Adrenal gland (tissue), 12 donors: ENCODE results near the gene SMS. TPM values are rescaled to one million over a fixed set of nuclear protein-coding genes. Genes with fewer than 3 reads are reported as not detected.

Source experiments
- DNase-seq, 7 donors: peaks; one replicate each; pipeline ENCODE4 v3.0.0-alpha.2; 2019 to 2020
- H3K27ac ChIP-seq, 5 donors: fragments of 200-600 bp; sonication (generic) in 4 of 5; 1 replicate in 3 of 5; 2 replicates in 2 of 5; pipeline versions ENCODE4 v1.5.1 to v1.8.0; 2016 to 2020; ENCODE audit warnings: mild to moderate bottlenecking in 1 of 5
- H3K27me3 ChIP-seq: fragments of 200-600 bp; 2 replicates; pipeline ENCODE4 v1.8.0; 2021
- H3K36me3 ChIP-seq, 2 donors: fragments of 200-600 bp; replicated peaks in 1 of 2; 1 replicate in 1 of 2; 2 replicates in 1 of 2; pipeline versions ENCODE4 v1.5.1 to v1.8.0; 2018 to 2022
- H3K4me1 ChIP-seq, 2 donors: fragments of 200-600 bp; replicated peaks in 1 of 2; 1 replicate in 1 of 2; 2 replicates in 1 of 2; pipeline versions ENCODE4 v1.5.1 to v1.8.0; 2018 to 2021
- H3K4me3 ChIP-seq, 4 donors: fragments of 200-600 bp; sonication (generic) in 3 of 4; one replicate each; pipeline ENCODE4 v1.5.1; 2016 to 2018
- H3K9me3 ChIP-seq, 3 donors: fragments of 200-600 bp; sonication (generic) in 1 of 3; replicated peaks in 1 of 3; 1 replicate in 2 of 3; 2 replicates in 1 of 3; pipeline versions ENCODE4 v1.5.1 to v1.8.0; 2016 to 2021
- POLR2A ChIP-seq, 2 donors: fragments of 450-650 bp; IDR thresholded peaks; one replicate each; pipeline ENCODE4 v1.6.1; 2017; ENCODE audit warnings: antibody characterized with exemption in 2 of 2, mild to moderate bottlenecking in 2 of 2, moderate library complexity in 1 of 2
- WGBS, 4 donors: extraction: QIAGEN DNeasy Blood & Tissue Kit in 2 of 4; methylation state at CpG; one replicate each; pipeline versions ENCODE4 v1.1.5 to v1.1.7; 2013 to 2017; 5-methylcytosine and 5-hydroxymethylcytosine counted together
- intact Hi-C, 2 donors: fragments of 100-400 bp; cut with DNase I; formaldehyde crosslinking; loops; one replicate each; pipeline versions ENCODE4 v1.14.1 to v1.15.0; 2022 to 2023
- polyA plus RNA-seq, 3 donors: library from polyadenylated mRNA; stranded (reverse); fragments of 200-250 nt in 2 of 3; fragments of 350-450 nt in 1 of 3; fragmentation: Illumina TruSeq in 1 of 3; extraction: RNeasy Lipid Tissue Mini Kit (QIAGEN cat#74804) in 1 of 3; gene quantifications; one replicate each; pipeline ENCODE4 v1.2.3, GENCODE V29; 2013 to 2014
- total RNA-seq, 9 donors: library from RNA; depleted of rRNA in 4 of 9; stranded (reverse); fragments of >200 nt in 4 of 9; fragments of 120-200 nt in 1 of 9; fragmentation: NEBNext Ultra II Directional in 1 of 9; extraction: Animal tissue kit (Norgen Biotek cat#: 25700) in 1 of 9; gene quantifications; one replicate each; pipeline versions ENCODE4 v1.1.0 to v1.2.4, GENCODE V29; 2013 to 2023
- TF ChIP-seq, protein P1 (sequence below), 6 experiments: fragments of 450-650 bp in 4 of 6; fragments of 200-600 bp in 2 of 6; sonication (generic) in 1 of 6; IDR thresholded peaks; 1 replicate in 5 of 6; 2 replicates in 1 of 6; pipeline versions ENCODE4 v1.5.1 to v1.8.0; 2016 to 2021; ENCODE audit warnings: antibody characterized with exemption in 6 of 6, mild to moderate bottlenecking in 2 of 6, moderate library complexity in 1 of 6
- donor health status: healthy with polysubstance abuse.
- donor health status: Bipolar disorder and iron deficiency.
- donor health status: DM: yes; HTN: yes; CAD: no.
- donor health status: DM: no; HTN: no; CAD: no.
- donor health status: DM: no; HTN: no; CAD: no.
- donor health status: DM: yes; HTN: yes; CAD: no.

The SMS gene
- total and polyA plus RNA-seq, 12 donors = 68.3 to 265 (median 131) TPM

DNA sequence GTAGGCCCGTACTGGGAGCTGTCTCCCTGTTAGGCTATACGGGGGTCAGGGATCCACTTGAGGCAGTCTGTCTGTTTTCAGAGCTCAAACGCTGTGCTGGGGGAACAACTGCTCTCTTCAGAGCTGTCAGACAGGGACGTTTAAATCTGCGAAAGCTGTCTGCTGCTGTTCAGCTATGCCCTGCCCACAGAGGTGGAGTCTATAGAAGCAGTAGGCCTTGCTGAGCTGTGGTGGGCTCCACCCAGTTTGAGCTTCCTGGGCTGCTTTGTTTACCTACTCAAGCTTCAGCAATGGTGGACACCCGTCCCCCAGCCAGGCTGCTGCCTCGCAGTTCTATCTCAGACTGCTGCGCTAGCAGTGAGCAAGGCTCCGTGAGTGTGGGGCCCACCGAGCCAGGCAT, 64.4 kb downstream of the SMS start:
- Histone ChIP-seq H3K9me3 (no peaks in the 10 kb centered on the region), H3K4me3 (no peak overlapping the region), H3K36me3 (no peaks in the 10 kb centered on the region), H3K4me1 (no peaks in the 10 kb centered on the region), H3K27me3 (peaks cover 3% of the 10 kb centered on the region), H3K27ac (no peak overlapping the region)
- no peak for DNase-seq
- TF ChIP-seq, protein P1, sequence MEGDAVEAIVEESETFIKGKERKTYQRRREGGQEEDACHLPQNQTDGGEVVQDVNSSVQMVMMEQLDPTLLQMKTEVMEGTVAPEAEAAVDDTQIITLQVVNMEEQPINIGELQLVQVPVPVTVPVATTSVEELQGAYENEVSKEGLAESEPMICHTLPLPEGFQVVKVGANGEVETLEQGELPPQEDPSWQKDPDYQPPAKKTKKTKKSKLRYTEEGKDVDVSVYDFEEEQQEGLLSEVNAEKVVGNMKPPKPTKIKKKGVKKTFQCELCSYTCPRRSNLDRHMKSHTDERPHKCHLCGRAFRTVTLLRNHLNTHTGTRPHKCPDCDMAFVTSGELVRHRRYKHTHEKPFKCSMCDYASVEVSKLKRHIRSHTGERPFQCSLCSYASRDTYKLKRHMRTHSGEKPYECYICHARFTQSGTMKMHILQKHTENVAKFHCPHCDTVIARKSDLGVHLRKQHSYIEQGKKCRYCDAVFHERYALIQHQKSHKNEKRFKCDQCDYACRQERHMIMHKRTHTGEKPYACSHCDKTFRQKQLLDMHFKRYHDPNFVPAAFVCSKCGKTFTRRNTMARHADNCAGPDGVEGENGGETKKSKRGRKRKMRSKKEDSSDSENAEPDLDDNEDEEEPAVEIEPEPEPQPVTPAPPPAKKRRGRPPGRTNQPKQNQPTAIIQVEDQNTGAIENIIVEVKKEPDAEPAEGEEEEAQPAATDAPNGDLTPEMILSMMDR (IDR thresholded peaks at IDR 0.05) = no peak
- TF ChIP-seq POLR2A (IDR thresholded peaks at IDR 0.05) = no peak
- intact Hi-C loops = no loop called here
- 82 to 100% (median 93%) methylated on average over 2 to 10 of the region's 10 CpGs; no CpG with 5 or more reads in 1 of the 4 donors for WGBS, 4 donors

DNA sequence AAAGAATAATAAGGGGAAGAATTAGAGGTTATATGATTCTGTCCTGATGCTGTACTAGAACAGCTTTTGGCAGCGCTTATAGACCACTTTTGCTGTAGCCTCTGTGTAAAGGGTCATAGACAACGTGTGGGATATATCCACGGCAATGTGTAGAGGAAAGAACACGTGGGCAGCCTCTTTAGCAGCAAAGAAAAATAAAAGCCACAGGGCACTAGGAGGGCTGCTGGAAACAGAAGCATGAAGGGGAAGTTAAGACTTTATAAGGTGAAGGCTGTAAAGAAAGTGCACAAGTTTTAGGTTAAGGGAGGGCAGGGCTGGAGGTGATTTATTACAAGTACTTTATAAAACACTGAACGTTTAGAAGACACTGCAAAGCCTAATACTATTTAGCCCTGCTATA, 71.5 kb downstream of the SMS start:
- no peak for DNase-seq
- H3K27ac ChIP-seq = no peak overlapping the region
- no peaks in the 10 kb centered on the region for H3K4me1 ChIP-seq
- H3K36me3 ChIP-seq = no peaks in the 10 kb centered on the region
- intact Hi-C loops = no loop called here
- H3K9me3 ChIP-seq = no peaks in the 10 kb centered on the region
- H3K4me3 ChIP-seq = no peak overlapping the region
- TF ChIP-seq, protein P1 (IDR thresholded peaks at IDR 0.05) = no peak
- TF ChIP-seq POLR2A (IDR thresholded peaks at IDR 0.05) = no peak
- WGBS, 4 donors = 34 to 45% (median 35%) methylated on average over 5 of the region's 5 CpGs
- no peaks in the 10 kb centered on the region for H3K27me3 ChIP-seq

DNA sequence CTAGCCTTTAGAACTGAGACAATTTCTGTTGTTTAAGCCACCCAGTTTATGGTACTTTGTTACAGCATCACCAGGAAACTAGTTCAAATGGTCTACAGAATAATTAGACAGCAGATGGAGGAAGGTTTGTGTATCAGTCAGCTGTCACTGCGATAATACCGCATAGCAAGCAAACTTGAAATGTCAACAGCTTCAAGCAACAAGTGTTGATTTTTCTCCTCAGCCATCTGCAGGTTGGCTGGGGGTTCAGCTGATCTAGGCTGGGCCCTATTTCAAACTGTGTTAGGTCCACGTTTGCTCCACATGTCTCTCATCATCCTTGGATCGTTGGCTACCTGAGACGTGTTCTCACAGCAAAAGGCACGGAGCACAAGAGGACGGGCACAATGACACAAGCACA, 72.4 kb downstream of the SMS start:
- no peak overlapping the region for H3K27ac ChIP-seq
- no peak overlapping the region for H3K4me3 ChIP-seq
- no peak for TF ChIP-seq POLR2A (IDR thresholded peaks at IDR 0.05)
- TF ChIP-seq, protein P1 (IDR thresholded peaks at IDR 0.05) = no peak
- H3K27me3 ChIP-seq = no peaks in the 10 kb centered on the region
- 77 to 91% (median 85%) methylated on average over 3 to 7 of the region's 7 CpGs for WGBS, 4 donors
- no peaks in the 10 kb centered on the region for H3K4me1 ChIP-seq
- DNase-seq = no peak
- no peaks in the 10 kb centered on the region for H3K9me3 ChIP-seq
- H3K36me3 ChIP-seq = no peaks in the 10 kb centered on the region
- intact Hi-C loops = no loop called here

DNA sequence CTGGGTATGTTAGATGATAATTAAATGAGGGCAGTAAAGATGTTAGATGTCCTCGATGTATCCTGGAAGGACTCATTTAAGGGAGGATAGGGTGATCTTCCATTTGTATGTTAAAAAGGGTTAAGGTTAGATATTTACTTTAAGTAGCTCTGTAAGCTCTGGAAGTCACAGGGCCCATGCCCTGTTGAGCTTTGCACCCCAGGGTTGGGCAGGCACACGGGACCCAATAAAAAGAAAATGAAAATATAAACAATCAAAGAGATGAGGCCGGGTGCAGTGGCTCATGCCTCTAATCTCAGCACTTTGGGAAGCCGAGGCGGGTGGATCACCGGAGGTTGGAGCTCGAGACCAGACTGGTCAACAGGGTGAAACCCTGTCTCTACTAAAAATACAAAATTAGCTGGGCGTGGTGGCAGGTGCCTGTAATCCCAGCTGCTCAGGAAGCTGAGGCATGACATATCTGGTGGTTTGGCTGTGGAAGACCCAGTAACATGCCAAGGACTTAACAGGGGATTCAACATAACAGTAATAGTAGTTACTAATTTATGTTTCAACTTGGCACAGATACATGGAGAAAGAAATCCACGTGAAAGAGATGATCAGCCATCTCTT, 74.7 kb downstream of the SMS start:
- Histone ChIP-seq H3K36me3 (no peaks in the 10 kb centered on the region), H3K9me3 (no peaks in the 10 kb centered on the region), H3K27me3 (no peaks in the 10 kb centered on the region), H3K27ac (no peak overlapping the region), H3K4me1 (no peaks in the 10 kb centered on the region), H3K4me3 (no peak overlapping the region)
- DNase-seq = no peak
- TF ChIP-seq POLR2A (IDR thresholded peaks at IDR 0.05) = no peak
- TF ChIP-seq, protein P1 (IDR thresholded peaks at IDR 0.05) = no peak
- intact Hi-C loops = no loop called here
- WGBS, 4 donors = 79 to 93% (median 84%) methylated on average over 9 of the region's 9 CpGs
